Measurements from ENCODE around the gene P2RX4.
"Not testable (repeated sequence)": the region's sequence is repeated elsewhere in the genome, so short reads cannot be mapped to it uniquely, and the experiment has no call there.

DNA sequence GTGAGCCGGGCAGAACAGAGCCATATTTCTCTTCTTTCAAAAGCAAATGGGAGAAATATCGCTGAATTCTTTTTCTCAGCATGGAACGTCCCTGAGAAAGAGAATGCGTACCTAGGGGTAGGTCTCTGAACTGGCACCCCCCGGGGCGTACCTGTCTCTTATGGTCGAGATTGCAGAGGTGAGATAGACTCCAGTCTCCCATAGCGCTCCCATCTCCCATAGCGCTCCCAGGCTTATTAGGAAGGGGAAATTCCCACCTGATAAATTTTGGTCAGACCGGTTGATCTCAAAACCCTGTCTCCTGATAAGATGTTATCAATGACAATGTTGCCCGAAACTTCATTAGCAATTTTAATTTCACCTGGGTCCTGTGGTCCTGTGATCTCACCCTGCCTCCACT is 70.6 kb downstream of the P2RX4 start:
- not testable (repeated sequence) for TF ChIP-seq POLR2A (IDR thresholded peaks at IDR 0.05)
- TF ChIP-seq, protein P1, sequence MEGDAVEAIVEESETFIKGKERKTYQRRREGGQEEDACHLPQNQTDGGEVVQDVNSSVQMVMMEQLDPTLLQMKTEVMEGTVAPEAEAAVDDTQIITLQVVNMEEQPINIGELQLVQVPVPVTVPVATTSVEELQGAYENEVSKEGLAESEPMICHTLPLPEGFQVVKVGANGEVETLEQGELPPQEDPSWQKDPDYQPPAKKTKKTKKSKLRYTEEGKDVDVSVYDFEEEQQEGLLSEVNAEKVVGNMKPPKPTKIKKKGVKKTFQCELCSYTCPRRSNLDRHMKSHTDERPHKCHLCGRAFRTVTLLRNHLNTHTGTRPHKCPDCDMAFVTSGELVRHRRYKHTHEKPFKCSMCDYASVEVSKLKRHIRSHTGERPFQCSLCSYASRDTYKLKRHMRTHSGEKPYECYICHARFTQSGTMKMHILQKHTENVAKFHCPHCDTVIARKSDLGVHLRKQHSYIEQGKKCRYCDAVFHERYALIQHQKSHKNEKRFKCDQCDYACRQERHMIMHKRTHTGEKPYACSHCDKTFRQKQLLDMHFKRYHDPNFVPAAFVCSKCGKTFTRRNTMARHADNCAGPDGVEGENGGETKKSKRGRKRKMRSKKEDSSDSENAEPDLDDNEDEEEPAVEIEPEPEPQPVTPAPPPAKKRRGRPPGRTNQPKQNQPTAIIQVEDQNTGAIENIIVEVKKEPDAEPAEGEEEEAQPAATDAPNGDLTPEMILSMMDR (IDR thresholded peaks at IDR 0.05): not testable (repeated sequence)

Data from tibial nerve (tissue), 3 donors.